ENCODE measurements around the gene BICRA. TPM values are rescaled to one million over a fixed set of nuclear protein-coding genes. Genes with fewer than 3 reads are reported as not detected.
A peak's percentile ranks its signal among the peaks of the same experiment; 100 is the strongest.

Gene BICRA
- total RNA-seq, 1 experiment from 2014 or later: 29.3 TPM

DNA sequence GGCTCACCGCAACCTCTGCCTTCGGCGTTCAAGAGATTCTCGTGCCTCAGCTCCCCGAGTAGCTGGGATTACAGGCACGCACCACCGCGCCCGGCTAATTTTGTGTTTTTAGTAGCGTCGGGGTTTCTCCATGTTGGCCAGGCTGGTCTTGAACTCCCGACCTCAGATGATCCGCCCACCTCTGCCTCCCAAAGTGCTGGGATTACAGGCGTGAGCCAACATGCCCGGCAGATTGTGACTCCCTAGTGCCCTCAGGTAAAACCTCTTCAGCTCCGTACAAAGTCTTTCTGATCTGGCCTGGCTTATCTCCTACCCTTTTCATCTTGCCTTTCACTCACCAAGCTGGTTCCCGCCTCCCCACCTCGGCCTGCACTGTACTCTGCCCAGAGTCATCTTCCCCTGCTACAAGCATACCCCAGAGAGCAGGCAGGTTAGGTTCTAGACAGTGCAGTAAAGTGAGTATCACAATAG lies 15.0 kb downstream of the BICRA start:
- TF ChIP-seq, protein P1, sequence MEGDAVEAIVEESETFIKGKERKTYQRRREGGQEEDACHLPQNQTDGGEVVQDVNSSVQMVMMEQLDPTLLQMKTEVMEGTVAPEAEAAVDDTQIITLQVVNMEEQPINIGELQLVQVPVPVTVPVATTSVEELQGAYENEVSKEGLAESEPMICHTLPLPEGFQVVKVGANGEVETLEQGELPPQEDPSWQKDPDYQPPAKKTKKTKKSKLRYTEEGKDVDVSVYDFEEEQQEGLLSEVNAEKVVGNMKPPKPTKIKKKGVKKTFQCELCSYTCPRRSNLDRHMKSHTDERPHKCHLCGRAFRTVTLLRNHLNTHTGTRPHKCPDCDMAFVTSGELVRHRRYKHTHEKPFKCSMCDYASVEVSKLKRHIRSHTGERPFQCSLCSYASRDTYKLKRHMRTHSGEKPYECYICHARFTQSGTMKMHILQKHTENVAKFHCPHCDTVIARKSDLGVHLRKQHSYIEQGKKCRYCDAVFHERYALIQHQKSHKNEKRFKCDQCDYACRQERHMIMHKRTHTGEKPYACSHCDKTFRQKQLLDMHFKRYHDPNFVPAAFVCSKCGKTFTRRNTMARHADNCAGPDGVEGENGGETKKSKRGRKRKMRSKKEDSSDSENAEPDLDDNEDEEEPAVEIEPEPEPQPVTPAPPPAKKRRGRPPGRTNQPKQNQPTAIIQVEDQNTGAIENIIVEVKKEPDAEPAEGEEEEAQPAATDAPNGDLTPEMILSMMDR (conservative IDR thresholded peaks at IDR 0.05): no peak
- Histone ChIP-seq H3K56ac (ENCODE audit: insufficient read length, low read depth, low read length) (no peak overlapping the region), H3K14ac (ENCODE audit: insufficient read depth, low read length) (no peak overlapping the region), H3K9ac (ENCODE audit: extremely low read depth, insufficient read length, low read length) (no peak overlapping the region), H4K5ac (ENCODE audit: insufficient read length, low read depth, low read length) (no peak overlapping the region), H2AFZ (ENCODE audit: low read length) (no peak overlapping the region), H3T11ph (ENCODE audit: low read length) (no peak overlapping the region), H3K27me3 (ENCODE audit: insufficient read depth, low read length) (no peaks in the 10 kb centered on the region), H2BK12ac (ENCODE audit: insufficient read length, low read depth, low read length) (no peak overlapping the region), H3K79me1 (ENCODE audit: insufficient read depth, low read depth, low read length, poor library complexity, severe bottlenecking) (peaks cover 15% of the 10 kb centered on the region), H3K9me3 (ENCODE audit: control insufficient read depth, low read depth, low read length) (no peaks in the 10 kb centered on the region), H2BK5ac (ENCODE audit: insufficient read length, low read length) (no peak overlapping the region), H2BK20ac (ENCODE audit: low read depth, low read length, poor library complexity, severe bottlenecking) (no peak overlapping the region), H3K4me2 (ENCODE audit: insufficient read depth, insufficient read length, low read length) (no peak overlapping the region), H3K79me2 (ENCODE audit: insufficient read depth, low read length) (peaks cover 27% of the 10 kb centered on the region; the same call in 1 of the 2 replicates), H3K23me2 (ENCODE audit: insufficient read length, low read depth, low read length, poor library complexity, severe bottlenecking) (no peaks in the 10 kb centered on the region), H2BK15ac (ENCODE audit: low read depth, low read length) (no peak overlapping the region), H2AK5ac (ENCODE audit: insufficient read length, low read length) (no peak overlapping the region), H3K18ac (ENCODE audit: insufficient read length, low read depth, low read length) (no peak overlapping the region), H3K27ac (ENCODE audit: insufficient read length, low read depth, low read length) (no peak overlapping the region), H3K4ac (ENCODE audit: low read depth, low read length) (no peak overlapping the region), H2BK120ac (ENCODE audit: low read depth, low read length, poor library complexity, severe bottlenecking) (no peak overlapping the region), H3K4me1 (ENCODE audit: insufficient read depth, low read length) (peaks cover 13% of the 10 kb centered on the region; the same call in 1 of the 2 replicates), H4K91ac (ENCODE audit: insufficient read length, low read depth, low read length) (no peak overlapping the region), H3K23ac (ENCODE audit: insufficient read length, low read depth, low read length) (no peak overlapping the region), H4K20me1 (ENCODE audit: control insufficient read depth, insufficient read depth, insufficient read length) (no peaks in the 10 kb centered on the region), H4K8ac (replicated peaks; ENCODE audit: insufficient read length, low read depth, low read length) (no peak overlapping the region)
- Mint-ChIP-seq H3K4me3 (no peak overlapping the region), H3K36me3 (ENCODE audit: insufficient read depth in 1 of 3, low read depth in 3 of 3) (peaks cover 2 to 20% (median 9%) of the 10 kb centered on the region in 3 experiments; a peak in 6 of 7 replicates), H3K27ac (peak overlapping the region; percentile 72 to 95 (median 74); a peak in 6 of 7 replicates), H3K9me3 (no peaks in the 10 kb centered on the region), H3K4me1 (peaks cover 57 to 58% of the 10 kb centered on the region in 2 experiments), H3K27me3 (ENCODE audit: low read depth) (no peaks in the 10 kb centered on the region)
- WGBS (ENCODE audit: extremely low coverage, insufficient read length, low lambda C conversion rate): no CpG with 5 or more reads among the region's 18 CpGs
- no peak for DNase-seq

All from H9 (cell line).